ENCODE results near the gene GPER1.
"Not testable (repeated sequence)": the region's sequence is repeated elsewhere in the genome, so short reads cannot be mapped to it uniquely, and the experiment has no call there.

Gene GPER1

DNA sequence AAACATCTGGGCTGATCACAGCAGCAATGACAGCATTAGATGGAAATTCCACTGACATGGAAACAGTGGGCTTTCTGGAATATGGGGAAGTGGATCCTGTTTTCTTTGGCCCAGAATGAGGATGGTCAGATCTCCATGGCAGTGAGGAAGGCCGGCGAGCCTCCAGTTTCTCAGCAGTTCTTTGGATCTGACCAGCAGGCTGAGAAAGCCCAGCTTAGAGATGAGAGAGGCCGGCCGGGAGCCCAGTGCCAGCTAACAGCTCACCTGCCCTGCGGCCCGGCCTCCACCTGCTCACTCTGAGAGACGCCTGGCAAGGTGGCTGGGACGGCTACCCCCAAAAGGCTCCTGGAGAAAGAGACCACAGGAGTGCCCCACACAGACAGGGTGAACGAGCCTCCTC, 24.2 kb downstream of the GPER1 start:
- Histone ChIP-seq H3K36me3 (ENCODE audit: control insufficient read depth in 1 of 2, insufficient read depth in 2 of 2, low read length in 2 of 2) (no peaks in the 10 kb centered on the region), H3K4me3 (ENCODE audit: low read depth in 1 of 2, low read length in 2 of 2) (no peak overlapping the region), H3K9ac (ENCODE audit: low read depth in 1 of 2, low read length in 2 of 2) (no peak overlapping the region), H3K4me1 (ENCODE audit: control insufficient read depth in 1 of 2, insufficient read depth in 2 of 2, low read length in 2 of 2) (no peaks in the 10 kb centered on the region), H3K9me3 (ENCODE audit: control insufficient read depth in 1 of 2, low read length in 2 of 2) (no peaks in the 10 kb centered on the region), H3K27ac (ENCODE audit: low read depth, low read length) (no peak overlapping the region), H3K27me3 (ENCODE audit: control insufficient read depth in 1 of 2, insufficient read depth in 2 of 2, low read length in 2 of 2) (no peaks in the 10 kb centered on the region)

DNA sequence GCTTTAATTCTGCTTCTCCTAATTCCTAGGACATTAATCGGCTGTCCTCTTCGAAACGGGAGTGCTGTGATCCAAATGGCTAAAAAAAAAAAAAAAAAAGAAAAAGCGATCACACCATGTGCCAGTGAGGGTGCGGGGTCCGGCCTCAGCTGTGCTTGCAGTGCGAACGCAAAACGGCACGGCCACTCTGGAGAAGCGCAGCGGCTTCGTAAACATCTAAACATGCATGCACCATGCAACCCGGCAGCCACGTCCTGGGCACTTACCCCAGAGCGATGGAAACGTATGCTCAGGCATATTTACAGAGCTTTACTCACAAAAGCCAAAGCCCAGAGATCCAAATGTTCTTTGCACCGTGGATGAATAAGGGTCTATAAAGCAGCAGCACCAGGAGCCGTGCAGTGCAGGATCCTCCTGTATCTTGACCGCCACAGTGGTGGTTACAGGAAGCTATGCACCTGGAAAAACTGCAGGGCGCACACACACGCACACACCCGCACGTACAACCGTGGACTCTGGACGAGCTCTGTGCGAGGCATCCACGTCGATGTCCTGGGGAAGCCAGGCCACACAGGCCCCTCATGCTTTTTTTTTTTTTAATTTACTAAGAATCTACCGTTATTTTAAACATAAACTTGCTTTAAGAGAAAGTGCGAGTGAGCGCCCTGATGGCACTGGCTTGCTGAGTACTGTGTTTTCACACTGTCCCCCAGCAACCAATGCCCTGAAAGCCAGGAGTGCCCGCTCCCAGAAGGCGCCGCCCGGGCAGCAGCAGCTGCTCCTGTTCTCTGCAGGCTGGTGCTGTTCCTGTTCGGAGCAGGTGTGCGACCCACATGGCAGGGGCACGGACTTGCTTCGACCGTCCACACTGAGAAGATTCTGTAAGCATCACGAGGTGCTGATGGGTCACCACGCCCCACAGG, 25.0 kb downstream of the GPER1 start:
- Histone ChIP-seq H3K4me1 (ENCODE audit: control insufficient read depth in 1 of 2, insufficient read depth in 2 of 2, low read length in 2 of 2) (no peaks in the 10 kb centered on the region), H3K9me3 (ENCODE audit: control insufficient read depth in 1 of 2, low read length in 2 of 2) (no peaks in the 10 kb centered on the region), H3K27me3 (ENCODE audit: control insufficient read depth in 1 of 2, insufficient read depth in 2 of 2, low read length in 2 of 2) (no peaks in the 10 kb centered on the region), H3K9ac (ENCODE audit: low read depth in 1 of 2, low read length in 2 of 2) (no peak overlapping the region), H3K36me3 (ENCODE audit: control insufficient read depth in 1 of 2, insufficient read depth in 2 of 2, low read length in 2 of 2) (no peaks in the 10 kb centered on the region), H3K4me3 (ENCODE audit: low read depth in 1 of 2, low read length in 2 of 2) (no peak overlapping the region), H3K27ac (ENCODE audit: low read depth, low read length) (no peak overlapping the region)

DNA sequence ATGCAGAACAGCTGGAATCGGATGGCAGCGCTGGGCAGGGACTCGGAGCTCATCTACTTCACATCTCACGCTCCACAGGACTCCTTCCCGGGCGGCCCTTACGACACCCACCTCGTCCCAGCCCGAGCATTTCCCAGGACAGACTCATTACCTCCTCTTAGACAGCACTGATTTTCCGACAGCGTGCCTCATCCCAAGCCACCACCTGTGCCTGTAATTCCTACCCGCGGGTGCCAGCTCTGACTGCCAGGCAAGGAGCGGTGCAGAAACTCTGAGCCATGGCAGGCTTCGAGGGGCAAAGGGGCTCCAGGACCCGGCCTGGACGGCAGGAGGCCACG, 25.6 kb downstream of the GPER1 start:
- Histone ChIP-seq H3K4me3 (ENCODE audit: low read depth in 1 of 2, low read length in 2 of 2) (no peak overlapping the region), H3K27me3 (ENCODE audit: control insufficient read depth in 1 of 2, insufficient read depth in 2 of 2, low read length in 2 of 2) (no peaks in the 10 kb centered on the region), H3K9ac (ENCODE audit: low read depth in 1 of 2, low read length in 2 of 2) (no peak overlapping the region), H3K36me3 (ENCODE audit: control insufficient read depth in 1 of 2, insufficient read depth in 2 of 2, low read length in 2 of 2) (no peaks in the 10 kb centered on the region), H3K9me3 (ENCODE audit: control insufficient read depth in 1 of 2, low read length in 2 of 2) (no peaks in the 10 kb centered on the region), H3K27ac (ENCODE audit: low read depth, low read length) (no peak overlapping the region), H3K4me1 (ENCODE audit: control insufficient read depth in 1 of 2, insufficient read depth in 2 of 2, low read length in 2 of 2) (no peaks in the 10 kb centered on the region)

DNA sequence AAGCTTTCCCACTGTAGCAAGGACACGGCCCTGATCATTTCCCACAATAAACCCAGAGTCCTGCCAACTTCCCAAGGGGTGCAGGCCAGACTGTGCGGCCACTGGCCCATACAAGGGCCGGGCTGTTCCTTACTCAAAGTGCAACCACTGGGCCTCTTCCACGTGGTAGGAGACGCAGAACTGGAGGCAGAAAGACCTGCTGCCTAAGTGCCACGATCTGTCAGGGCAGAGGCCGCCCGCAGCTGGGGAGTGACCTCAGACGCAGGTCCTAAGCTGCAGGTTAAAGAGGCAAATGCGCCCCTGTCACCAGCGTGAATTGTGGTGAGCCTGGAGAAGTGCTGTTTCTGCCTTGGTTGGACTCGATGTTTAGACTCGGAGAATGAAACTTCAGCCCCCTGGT, 26.2 kb downstream of the GPER1 start:
- no peaks in the 10 kb centered on the region for H3K4me1 ChIP-seq (ENCODE audit: control insufficient read depth in 1 of 2, insufficient read depth in 2 of 2, low read length in 2 of 2)
- H3K36me3 ChIP-seq (ENCODE audit: control insufficient read depth in 1 of 2, insufficient read depth in 2 of 2, low read length in 2 of 2), result no peaks in the 10 kb centered on the region
- H3K4me3 ChIP-seq (ENCODE audit: low read depth in 1 of 2, low read length in 2 of 2), result no peak overlapping the region
- H3K27me3 ChIP-seq (ENCODE audit: control insufficient read depth in 1 of 2, insufficient read depth in 2 of 2, low read length in 2 of 2), result no peaks in the 10 kb centered on the region
- no peak overlapping the region for H3K27ac ChIP-seq (ENCODE audit: low read depth, low read length)
- H3K9ac ChIP-seq (ENCODE audit: low read depth in 1 of 2, low read length in 2 of 2), result no peak overlapping the region
- no peaks in the 10 kb centered on the region for H3K9me3 ChIP-seq (ENCODE audit: control insufficient read depth in 1 of 2, low read length in 2 of 2)

DNA sequence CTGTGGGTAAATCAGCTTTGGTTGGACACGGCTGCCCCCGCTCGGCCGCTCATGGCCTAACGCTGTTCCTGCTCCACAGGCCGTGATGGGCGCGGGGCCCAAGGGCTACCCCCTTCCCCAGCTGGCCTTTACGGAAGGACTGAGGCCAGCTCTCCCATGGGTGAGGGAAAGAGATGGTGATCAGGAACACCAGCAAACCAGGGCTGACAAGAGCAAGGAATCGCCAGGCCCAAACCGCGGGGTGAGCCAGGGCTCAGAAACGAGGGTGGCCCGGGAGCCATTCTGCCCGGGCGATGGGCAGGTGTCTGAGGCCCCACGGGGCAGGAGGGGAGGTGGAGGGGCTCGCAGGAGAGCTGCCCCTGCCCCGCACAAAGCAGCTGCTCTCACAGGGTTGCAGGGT, 26.6 kb downstream of the GPER1 start:
- H3K27ac ChIP-seq (ENCODE audit: low read depth, low read length), result no peak overlapping the region
- no peaks in the 10 kb centered on the region for H3K36me3 ChIP-seq (ENCODE audit: control insufficient read depth in 1 of 2, insufficient read depth in 2 of 2, low read length in 2 of 2)
- no peaks in the 10 kb centered on the region for H3K27me3 ChIP-seq (ENCODE audit: control insufficient read depth in 1 of 2, insufficient read depth in 2 of 2, low read length in 2 of 2)
- H3K9me3 ChIP-seq (ENCODE audit: control insufficient read depth in 1 of 2, low read length in 2 of 2), result no peaks in the 10 kb centered on the region
- no peak overlapping the region for H3K4me3 ChIP-seq (ENCODE audit: low read depth in 1 of 2, low read length in 2 of 2)
- H3K9ac ChIP-seq (ENCODE audit: low read depth in 1 of 2, low read length in 2 of 2), result no peak overlapping the region
- no peaks in the 10 kb centered on the region for H3K4me1 ChIP-seq (ENCODE audit: control insufficient read depth in 1 of 2, insufficient read depth in 2 of 2, low read length in 2 of 2)

DNA sequence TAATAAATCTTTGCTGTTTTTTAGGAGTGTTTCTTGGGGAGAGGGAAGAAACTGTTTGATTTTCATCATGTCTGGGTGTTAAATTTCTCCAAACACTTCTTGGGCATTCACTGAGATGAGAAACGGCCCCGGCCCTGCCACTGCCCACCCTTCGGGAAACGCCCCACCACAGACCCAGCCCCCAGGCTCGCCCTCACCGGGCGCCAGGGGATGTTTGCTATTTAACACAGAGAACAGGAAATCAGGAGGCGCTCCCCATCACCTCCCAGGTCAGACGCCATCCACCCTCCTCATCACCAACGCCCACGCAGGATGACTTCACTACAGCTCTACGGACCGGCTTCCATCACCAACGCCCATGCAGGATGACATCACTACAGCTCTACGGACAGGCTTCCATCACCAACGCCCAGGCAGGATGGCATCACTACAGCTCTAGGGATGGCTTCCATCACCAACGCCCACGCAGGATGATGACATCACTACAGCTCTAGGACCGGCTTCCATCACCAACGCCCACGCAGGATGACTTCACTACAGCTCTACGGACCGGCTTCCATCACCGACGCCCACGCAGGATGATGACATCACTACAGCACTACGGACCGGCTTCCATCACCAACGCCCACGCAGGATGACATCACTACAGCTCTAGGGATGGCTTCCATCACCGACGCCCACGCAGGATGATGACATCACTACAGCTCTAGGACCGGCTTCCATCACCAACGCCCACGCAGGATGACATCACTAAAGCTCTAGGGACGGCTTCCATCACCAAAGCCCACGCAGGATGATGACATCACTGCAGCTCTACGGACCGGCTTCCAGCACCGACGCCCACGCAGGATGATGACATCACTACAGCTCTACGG, 27.5 kb downstream of the GPER1 start:
- H3K27ac ChIP-seq (ENCODE audit: low read depth, low read length), result not testable (repeated sequence)

DNA sequence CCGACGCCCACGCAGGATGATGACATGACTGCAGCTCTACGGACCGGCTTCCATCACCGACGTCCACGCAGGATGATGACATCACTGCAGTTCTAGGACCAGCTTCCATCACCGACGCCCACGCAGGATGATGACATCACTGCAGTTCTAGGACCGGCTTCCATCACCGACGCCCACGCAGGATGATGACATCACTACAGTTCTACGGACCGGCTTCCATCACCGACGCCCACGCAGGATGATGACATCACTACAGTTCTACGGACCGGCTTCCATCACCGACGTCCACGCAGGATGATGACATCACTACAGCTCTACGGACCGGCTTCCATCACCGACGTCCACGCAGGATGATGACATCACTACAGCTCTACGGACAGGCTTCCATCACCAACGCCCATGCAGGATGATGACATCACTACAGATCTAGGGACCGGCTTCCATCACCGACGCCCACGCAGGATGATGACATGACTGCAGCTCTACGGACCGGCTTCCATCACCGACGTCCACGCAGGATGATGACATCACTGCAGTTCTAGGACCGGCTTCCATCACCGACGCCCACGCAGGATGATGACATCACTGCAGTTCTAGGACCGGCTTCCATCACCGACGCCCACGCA, 28.6 kb downstream of the GPER1 start:
- H3K9me3 ChIP-seq (ENCODE audit: control insufficient read depth in 1 of 2, low read length in 2 of 2); H3K27me3 ChIP-seq (ENCODE audit: control insufficient read depth in 1 of 2, insufficient read depth in 2 of 2, low read length in 2 of 2); H3K4me3 ChIP-seq (ENCODE audit: low read depth in 1 of 2, low read length in 2 of 2); H3K27ac ChIP-seq (ENCODE audit: low read depth, low read length); H3K9ac ChIP-seq (ENCODE audit: low read depth in 1 of 2, low read length in 2 of 2); H3K36me3 ChIP-seq (ENCODE audit: control insufficient read depth in 1 of 2, insufficient read depth in 2 of 2, low read length in 2 of 2); H3K4me1 ChIP-seq (ENCODE audit: control insufficient read depth in 1 of 2, insufficient read depth in 2 of 2, low read length in 2 of 2): not testable (repeated sequence)

More for the DNA sequence above, 27.5 kb downstream of the GPER1 start:
- not testable (repeated sequence) for H3K9ac ChIP-seq (ENCODE audit: low read depth in 1 of 2, low read length in 2 of 2); H3K27me3 ChIP-seq (ENCODE audit: control insufficient read depth in 1 of 2, insufficient read depth in 2 of 2, low read length in 2 of 2); H3K36me3 ChIP-seq (ENCODE audit: control insufficient read depth in 1 of 2, insufficient read depth in 2 of 2, low read length in 2 of 2); H3K4me1 ChIP-seq (ENCODE audit: control insufficient read depth in 1 of 2, insufficient read depth in 2 of 2, low read length in 2 of 2); H3K9me3 ChIP-seq (ENCODE audit: control insufficient read depth in 1 of 2, low read length in 2 of 2); H3K4me3 ChIP-seq (ENCODE audit: low read depth in 1 of 2, low read length in 2 of 2)

DNA sequence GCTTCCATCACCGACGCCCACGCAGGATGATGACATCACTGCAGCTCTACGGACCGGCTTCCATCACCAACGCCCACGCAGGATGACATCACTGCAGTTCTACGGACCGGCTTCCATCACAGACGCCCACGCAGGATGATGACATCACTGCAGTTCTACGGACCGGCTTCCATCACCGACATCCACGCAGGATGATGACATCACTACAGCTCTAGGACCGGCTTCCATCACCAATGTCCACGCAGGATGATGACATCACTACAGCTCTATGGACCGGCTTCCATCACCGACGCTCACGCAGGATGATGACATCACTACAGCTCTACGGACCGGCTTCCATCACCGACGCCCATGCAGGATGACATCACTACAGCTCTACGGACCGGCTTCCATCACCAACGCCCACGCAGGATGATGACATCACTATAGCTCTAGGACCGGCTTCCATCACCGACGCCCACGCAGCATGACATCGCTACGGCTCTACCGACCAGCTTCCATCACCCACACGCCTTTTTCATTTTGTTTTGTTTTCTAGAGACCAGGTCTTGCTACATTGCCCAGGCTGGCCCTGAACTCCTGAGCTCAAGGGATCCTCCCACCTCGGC, 29.5 kb downstream of the GPER1 start:
- Histone ChIP-seq H3K27me3 (ENCODE audit: control insufficient read depth in 1 of 2, insufficient read depth in 2 of 2, low read length in 2 of 2) (no peaks in the 10 kb centered on the region), H3K4me3 (ENCODE audit: low read depth in 1 of 2, low read length in 2 of 2) (no peak overlapping the region), H3K9me3 (ENCODE audit: control insufficient read depth in 1 of 2, low read length in 2 of 2) (no peaks in the 10 kb centered on the region), H3K36me3 (ENCODE audit: control insufficient read depth in 1 of 2, insufficient read depth in 2 of 2, low read length in 2 of 2) (no peaks in the 10 kb centered on the region), H3K9ac (ENCODE audit: low read depth in 1 of 2, low read length in 2 of 2) (no peak overlapping the region), H3K27ac (ENCODE audit: low read depth, low read length) (no peak overlapping the region), H3K4me1 (ENCODE audit: control insufficient read depth in 1 of 2, insufficient read depth in 2 of 2, low read length in 2 of 2) (no peaks in the 10 kb centered on the region)

DNA sequence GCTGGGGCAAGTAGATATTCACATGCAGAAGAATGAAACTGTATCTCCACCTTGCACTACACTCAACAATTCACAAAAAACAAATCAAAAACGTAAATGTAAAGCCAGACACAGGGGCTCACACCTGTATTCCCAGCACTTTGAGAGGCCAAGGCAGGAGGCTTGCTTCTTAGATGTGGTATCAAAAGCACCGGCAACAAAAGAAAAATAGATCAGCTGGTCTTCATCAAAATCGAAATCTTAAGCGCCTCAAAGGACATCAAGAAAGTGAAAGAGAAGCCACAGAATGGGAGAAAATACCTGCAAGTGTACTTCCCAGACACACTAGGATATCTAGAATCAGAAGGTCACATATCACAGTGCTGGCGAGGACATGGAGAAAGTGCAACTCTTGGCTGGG, 31.3 kb downstream of the GPER1 start:
- H3K27me3 ChIP-seq (ENCODE audit: control insufficient read depth in 1 of 2, insufficient read depth in 2 of 2, low read length in 2 of 2), result no peaks in the 10 kb centered on the region

DNA sequence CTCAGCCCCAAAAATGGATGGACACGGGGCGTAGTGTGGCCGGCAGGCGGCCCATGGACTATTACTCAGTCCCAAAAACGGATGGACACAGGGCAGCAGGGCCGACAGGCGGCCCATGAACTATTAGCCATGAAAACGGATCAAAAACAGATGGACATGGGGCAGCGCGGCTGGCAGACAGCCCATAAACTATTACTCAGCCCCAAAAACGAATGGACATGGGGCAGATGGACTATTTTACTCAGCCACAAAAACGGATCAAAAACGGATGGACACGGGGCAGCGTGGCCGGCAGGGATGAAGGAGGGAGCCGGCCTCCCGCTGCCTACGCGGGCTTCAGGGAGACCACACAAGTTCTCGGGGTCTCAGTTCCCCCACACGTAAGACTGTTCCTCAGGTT, 32.9 kb downstream of the GPER1 start:
- H3K9ac ChIP-seq (ENCODE audit: low read depth in 1 of 2, low read length in 2 of 2), result no peak overlapping the region
- H3K36me3 ChIP-seq (ENCODE audit: control insufficient read depth in 1 of 2, insufficient read depth in 2 of 2, low read length in 2 of 2), result no peaks in the 10 kb centered on the region
- no peaks in the 10 kb centered on the region for H3K4me1 ChIP-seq (ENCODE audit: control insufficient read depth in 1 of 2, insufficient read depth in 2 of 2, low read length in 2 of 2)
- no peak overlapping the region for H3K4me3 ChIP-seq (ENCODE audit: low read depth in 1 of 2, low read length in 2 of 2)
- H3K27me3 ChIP-seq (ENCODE audit: control insufficient read depth in 1 of 2, insufficient read depth in 2 of 2, low read length in 2 of 2), result no peaks in the 10 kb centered on the region
- no peaks in the 10 kb centered on the region for H3K9me3 ChIP-seq (ENCODE audit: control insufficient read depth in 1 of 2, low read length in 2 of 2)
- H3K27ac ChIP-seq (ENCODE audit: low read depth, low read length), result no peak overlapping the region

More for the DNA sequence above, 31.3 kb downstream of the GPER1 start:
- Histone ChIP-seq H3K4me1 (ENCODE audit: control insufficient read depth in 1 of 2, insufficient read depth in 2 of 2, low read length in 2 of 2) (no peaks in the 10 kb centered on the region), H3K4me3 (ENCODE audit: low read depth in 1 of 2, low read length in 2 of 2) (no peak overlapping the region), H3K9me3 (ENCODE audit: control insufficient read depth in 1 of 2, low read length in 2 of 2) (no peaks in the 10 kb centered on the region), H3K9ac (ENCODE audit: low read depth in 1 of 2, low read length in 2 of 2) (no peak overlapping the region), H3K27ac (ENCODE audit: low read depth, low read length) (no peak overlapping the region), H3K36me3 (ENCODE audit: control insufficient read depth in 1 of 2, insufficient read depth in 2 of 2, low read length in 2 of 2) (no peaks in the 10 kb centered on the region)
